OCI-LY1 (cell line): ENCODE measurements around the gene MAVS.

Source experiments
- CTCF ChIP-seq: fragments of 200-600 bp; sonication (generic), shearing (Covaris generic); IDR thresholded peaks from 2 replicates; pipeline ENCODE4 v1.5.1; 2017; ENCODE audit warnings: mild to moderate bottlenecking, antibody characterized with exemption, low read length, moderate library complexity, mixed read lengths
- EZH2 ChIP-seq: fragments of 200-600 bp; sonication (generic), shearing (Covaris generic); IDR thresholded peaks from 2 replicates; pipeline ENCODE4 v1.8.0; 2017; ENCODE audit warnings: borderline replicate concordance, mixed run types, mild to moderate bottlenecking, antibody characterized with exemption, low read length, moderate library complexity, mixed read lengths

GRCh38 chr20:3865887-3866407 is 19.3 kb downstream of the MAVS start:
- no peak for TF ChIP-seq CTCF
- no peak for TF ChIP-seq EZH2
